ENCODE measurements around the gene CASZ1.

The CASZ1 gene

GRCh38 chr1:10626131-10626731 lies 170.2 kb downstream of the CASZ1 start:
- TF ChIP-seq ZNF274 (IDR thresholded peaks at IDR 0.05; ENCODE audit: low read depth, low read length): no peak
- H3K4me3 ChIP-seq (ENCODE audit: low read length): no peak overlapping the region

- TF ChIP-seq ZNF274 (IDR thresholded peaks at IDR 0.05; ENCODE audit: low read depth, low read length): no peak
- H3K4me3 ChIP-seq (ENCODE audit: low read length): no peak overlapping the region
Observed at GRCh38 chr1:10625554-10625953, 170.9 kb downstream of the CASZ1 start.

GRCh38 chr1:10625076-10625475 lies 171.4 kb downstream of the CASZ1 start:
- no peak for TF ChIP-seq ZNF274 (IDR thresholded peaks at IDR 0.05; ENCODE audit: low read depth, low read length)
- no peak overlapping the region for H3K4me3 ChIP-seq (ENCODE audit: low read length)

GRCh38 chr1:10624256-10625050 lies 172.0 kb downstream of the CASZ1 start:
- no peak for TF ChIP-seq ZNF274 (IDR thresholded peaks at IDR 0.05; ENCODE audit: low read depth, low read length)
- no peak overlapping the region for H3K4me3 ChIP-seq (ENCODE audit: low read length)

GRCh38 chr1:10623686-10624145 lies 172.7 kb downstream of the CASZ1 start:
- no peak for TF ChIP-seq ZNF274 (IDR thresholded peaks at IDR 0.05; ENCODE audit: low read depth, low read length)
- no peak overlapping the region for H3K4me3 ChIP-seq (ENCODE audit: low read length)

GRCh38 chr1:10622910-10623685 lies 173.3 kb downstream of the CASZ1 start:
- TF ChIP-seq ZNF274 (IDR thresholded peaks at IDR 0.05; ENCODE audit: low read depth, low read length): no peak
- no peak overlapping the region for H3K4me3 ChIP-seq (ENCODE audit: low read length)

- no peak for TF ChIP-seq ZNF274 (IDR thresholded peaks at IDR 0.05; ENCODE audit: low read depth, low read length)
Observed at GRCh38 chr1:10621906-10622305, 174.5 kb downstream of the CASZ1 start.

GRCh38 chr1:10620776-10621175 lies 175.7 kb downstream of the CASZ1 start:
- no peak overlapping the region for H3K4me3 ChIP-seq (ENCODE audit: low read length)
- no peak for TF ChIP-seq ZNF274 (IDR thresholded peaks at IDR 0.05; ENCODE audit: low read depth, low read length)

More at GRCh38 chr1:10621906-10622305, 174.5 kb downstream of the CASZ1 start:
- no peak overlapping the region for H3K4me3 ChIP-seq (ENCODE audit: low read length)

- no peak overlapping the region for H3K4me3 ChIP-seq (ENCODE audit: low read length)
- no peak for TF ChIP-seq ZNF274 (IDR thresholded peaks at IDR 0.05; ENCODE audit: low read depth, low read length)
Observed at GRCh38 chr1:10617931-10618885, 178.2 kb downstream of the CASZ1 start.

GRCh38 chr1:10617318-10617717 lies 179.1 kb downstream of the CASZ1 start:
- TF ChIP-seq ZNF274 (IDR thresholded peaks at IDR 0.05; ENCODE audit: low read depth, low read length): no peak
- H3K4me3 ChIP-seq (ENCODE audit: low read length): no peak overlapping the region

- no peak for TF ChIP-seq ZNF274 (IDR thresholded peaks at IDR 0.05; ENCODE audit: low read depth, low read length)
- H3K4me3 ChIP-seq (ENCODE audit: low read length): no peak overlapping the region
Observed at GRCh38 chr1:10616696-10617095, 179.8 kb downstream of the CASZ1 start.

- no peak for TF ChIP-seq ZNF274 (IDR thresholded peaks at IDR 0.05; ENCODE audit: low read depth, low read length)
- no peak overlapping the region for H3K4me3 ChIP-seq (ENCODE audit: low read length)
Observed at GRCh38 chr1:10615932-10616671, 180.3 kb downstream of the CASZ1 start.

GRCh38 chr1:10615332-10615731 lies 181.1 kb downstream of the CASZ1 start:
- no peak for TF ChIP-seq ZNF274 (IDR thresholded peaks at IDR 0.05; ENCODE audit: low read depth, low read length)
- H3K4me3 ChIP-seq (ENCODE audit: low read length): no peak overlapping the region
